Measurements from ENCODE around the gene TCF7. TPM values are rescaled to one million over a fixed set of nuclear protein-coding genes. Genes with fewer than 3 reads are reported as not detected.
A peak's percentile ranks its signal among the peaks of the same experiment; 100 is the strongest.

The TCF7 gene
- total RNA-seq, 4 donors from 2014 or later: 1.0 to 4.3 (median 2.4) TPM; not detected in 1

DNA sequence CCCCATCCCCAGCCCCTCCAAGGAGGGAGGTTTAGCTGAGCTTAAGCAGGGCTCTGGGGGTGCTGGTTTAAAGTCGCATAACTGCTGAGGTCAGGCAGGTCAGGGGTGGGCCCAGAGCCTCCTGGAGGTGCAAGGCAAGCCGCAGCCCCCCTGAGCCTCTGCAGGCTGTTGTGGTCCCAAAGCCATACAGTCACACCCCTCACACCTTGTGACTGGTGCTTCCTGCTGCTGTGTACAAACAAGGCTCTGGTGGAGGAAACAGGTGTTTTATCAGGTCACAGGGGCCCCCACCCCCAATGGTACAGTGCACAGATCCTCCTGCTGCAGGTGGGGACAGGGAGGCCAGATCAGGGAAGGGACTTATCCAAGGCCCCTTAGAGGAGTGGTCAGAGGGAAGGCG, 8.0 kb downstream of the TCF7 start:
- Histone ChIP-seq H3K4me1 (peaks cover 0 to 8% of the 10 kb centered on the region in 2 donors), H3K27ac (no peak overlapping the region), H3K4me3 (no peak overlapping the region)

DNA sequence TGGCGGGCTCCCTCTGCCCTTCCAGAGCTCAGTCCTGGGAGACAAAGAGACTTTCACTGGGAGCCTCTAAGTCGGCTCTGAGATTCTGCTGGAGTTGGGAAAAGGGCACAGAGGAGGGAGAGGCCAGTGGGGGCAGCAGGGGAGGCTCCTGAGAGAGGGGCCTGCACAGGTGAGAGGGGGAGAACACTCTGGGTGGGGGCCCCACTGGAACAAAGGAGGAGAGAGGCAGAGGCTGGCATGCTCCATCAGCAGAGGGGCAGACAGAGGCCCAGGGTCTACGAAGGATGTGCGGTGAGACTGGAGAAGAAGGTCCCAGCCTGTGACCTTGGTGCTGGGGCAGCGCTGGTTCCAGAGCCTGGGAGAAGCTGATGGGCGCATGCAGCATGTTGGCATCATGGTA, 8.9 kb downstream of the TCF7 start:
- TF ChIP-seq, protein P1, sequence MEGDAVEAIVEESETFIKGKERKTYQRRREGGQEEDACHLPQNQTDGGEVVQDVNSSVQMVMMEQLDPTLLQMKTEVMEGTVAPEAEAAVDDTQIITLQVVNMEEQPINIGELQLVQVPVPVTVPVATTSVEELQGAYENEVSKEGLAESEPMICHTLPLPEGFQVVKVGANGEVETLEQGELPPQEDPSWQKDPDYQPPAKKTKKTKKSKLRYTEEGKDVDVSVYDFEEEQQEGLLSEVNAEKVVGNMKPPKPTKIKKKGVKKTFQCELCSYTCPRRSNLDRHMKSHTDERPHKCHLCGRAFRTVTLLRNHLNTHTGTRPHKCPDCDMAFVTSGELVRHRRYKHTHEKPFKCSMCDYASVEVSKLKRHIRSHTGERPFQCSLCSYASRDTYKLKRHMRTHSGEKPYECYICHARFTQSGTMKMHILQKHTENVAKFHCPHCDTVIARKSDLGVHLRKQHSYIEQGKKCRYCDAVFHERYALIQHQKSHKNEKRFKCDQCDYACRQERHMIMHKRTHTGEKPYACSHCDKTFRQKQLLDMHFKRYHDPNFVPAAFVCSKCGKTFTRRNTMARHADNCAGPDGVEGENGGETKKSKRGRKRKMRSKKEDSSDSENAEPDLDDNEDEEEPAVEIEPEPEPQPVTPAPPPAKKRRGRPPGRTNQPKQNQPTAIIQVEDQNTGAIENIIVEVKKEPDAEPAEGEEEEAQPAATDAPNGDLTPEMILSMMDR (IDR thresholded peaks at IDR 0.05): no peak
- no peak for TF ChIP-seq POLR2A (IDR thresholded peaks at IDR 0.05)
- Histone ChIP-seq H3K27ac (no peak overlapping the region), H3K4me1 (peaks cover 0 to 8% of the 10 kb centered on the region in 2 donors), H3K36me3 (no peaks in the 10 kb centered on the region), H3K27me3 (no peaks in the 10 kb centered on the region), H3K4me3 (no peak overlapping the region), H3K9me3 (no peaks in the 10 kb centered on the region)
- no peak for DNase-seq
- intact Hi-C loops (cut with DNase I; ENCODE audit: low total_unique reads): no loop called here

More for the DNA sequence above, 8.0 kb downstream of the TCF7 start:
- H3K36me3 ChIP-seq: no peaks in the 10 kb centered on the region
- intact Hi-C loops (cut with DNase I; ENCODE audit: low total_unique reads): no loop called here
- TF ChIP-seq, protein P1 (IDR thresholded peaks at IDR 0.05): no peak
- no peak for TF ChIP-seq POLR2A (IDR thresholded peaks at IDR 0.05)
- H3K9me3 ChIP-seq: no peaks in the 10 kb centered on the region
- no peak for DNase-seq
- no peaks in the 10 kb centered on the region for H3K27me3 ChIP-seq

DNA sequence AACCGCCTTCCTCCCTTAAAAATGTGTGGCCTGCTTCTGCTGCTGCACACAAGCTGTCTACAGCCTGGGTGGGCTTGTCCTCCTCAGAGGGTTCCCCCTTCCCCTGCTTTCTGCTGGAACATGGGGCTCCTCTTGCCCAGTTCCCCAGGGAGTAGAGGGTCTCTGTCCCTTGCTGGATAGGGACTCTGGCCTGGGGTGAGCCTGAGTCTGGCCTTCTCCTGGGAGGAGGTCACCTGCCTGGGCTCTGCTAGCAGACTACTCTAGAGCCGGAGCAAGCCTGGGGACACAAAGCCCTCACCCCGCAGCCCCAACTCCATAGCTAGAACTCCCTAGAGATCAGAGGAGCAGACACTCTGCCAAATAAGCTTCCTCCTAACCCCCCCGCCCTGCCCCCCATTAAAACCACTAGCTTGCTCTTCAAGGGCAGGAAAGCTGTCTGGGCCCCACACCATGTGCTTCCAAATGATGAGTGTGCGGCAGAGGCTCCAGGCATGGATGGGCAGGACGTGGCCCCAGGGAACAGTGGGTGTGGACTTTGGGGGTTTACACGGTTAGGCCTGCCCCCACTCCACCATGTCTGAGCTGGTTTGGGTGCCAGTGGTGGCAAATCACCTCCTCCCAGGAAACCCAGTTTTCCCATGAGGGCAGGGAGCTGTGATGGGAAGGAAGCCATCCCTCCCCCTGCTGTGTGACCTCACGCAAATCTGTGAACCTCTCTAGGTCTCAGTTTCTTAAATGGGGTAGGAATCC, 10.0 kb downstream of the TCF7 start:
- Histone ChIP-seq H3K9me3 (no peaks in the 10 kb centered on the region), H3K27ac (peak overlapping the region in 1 of 2 donors; percentile 27), H3K4me3 (no peak overlapping the region), H3K27me3 (no peaks in the 10 kb centered on the region), H3K4me1 (peaks cover 0 to 8% of the 10 kb centered on the region in 2 donors), H3K36me3 (no peaks in the 10 kb centered on the region)
- intact Hi-C loops (cut with DNase I; ENCODE audit: low total_unique reads): no loop called here
- TF ChIP-seq, protein P1 (IDR thresholded peaks at IDR 0.05): no peak
- TF ChIP-seq POLR2A (IDR thresholded peaks at IDR 0.05): no peak
- no peak for DNase-seq

DNA sequence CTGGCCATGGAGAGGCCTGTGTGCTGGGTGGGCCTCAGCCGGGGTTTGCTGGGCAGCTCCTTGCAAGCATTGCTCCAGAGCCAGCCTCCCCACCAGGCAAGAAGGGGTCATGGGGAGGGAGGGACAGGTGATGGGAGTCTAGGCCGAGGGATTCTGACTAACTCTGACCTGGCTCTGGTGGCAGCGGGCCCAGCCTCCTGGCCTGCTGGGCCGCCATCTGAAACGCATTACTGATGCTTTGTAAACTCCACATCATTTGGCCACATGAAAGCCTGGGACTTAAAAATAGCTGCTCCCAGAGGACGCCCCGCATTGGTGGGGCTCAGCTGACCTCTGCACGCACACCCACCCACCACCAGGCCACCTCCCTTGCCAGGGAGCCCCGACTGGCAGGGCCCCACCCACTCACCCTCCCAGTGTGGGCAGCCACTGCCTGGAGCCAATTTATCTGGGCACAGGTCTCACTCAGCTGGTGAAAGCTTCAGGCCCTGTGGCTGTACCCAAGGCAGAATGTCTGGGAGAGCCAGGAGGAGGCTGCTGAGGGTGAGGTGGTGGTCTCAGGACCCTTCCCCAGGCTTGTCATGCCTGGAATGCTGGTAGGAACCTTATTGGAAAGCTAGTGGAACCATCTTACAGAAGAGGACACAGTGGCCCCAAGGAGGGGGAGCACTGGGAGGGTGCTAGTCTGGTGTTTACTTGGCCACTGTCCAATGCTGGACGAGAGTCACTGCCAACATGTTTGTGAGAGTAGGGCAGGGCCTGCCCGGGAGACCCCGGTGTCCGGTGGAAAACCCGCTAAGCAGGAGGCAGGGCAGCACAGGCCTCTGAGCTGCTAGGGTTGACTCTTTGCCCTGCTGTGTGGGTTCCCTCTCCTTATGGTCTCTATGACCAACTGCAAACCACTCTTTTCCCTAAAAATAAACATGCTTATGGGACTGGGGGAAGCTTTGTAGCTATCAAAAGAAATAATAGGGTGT, 10.8 kb downstream of the TCF7 start:
- TF ChIP-seq, protein P1 (IDR thresholded peaks at IDR 0.05): no peak
- no peak for TF ChIP-seq POLR2A (IDR thresholded peaks at IDR 0.05)
- Histone ChIP-seq H3K9me3 (no peaks in the 10 kb centered on the region), H3K4me3 (no peak overlapping the region), H3K4me1 (peaks cover 0 to 8% of the 10 kb centered on the region in 2 donors), H3K36me3 (no peaks in the 10 kb centered on the region), H3K27ac (peak overlapping the region; percentile 2 to 27), H3K27me3 (no peaks in the 10 kb centered on the region)
- intact Hi-C loops (cut with DNase I; ENCODE audit: low total_unique reads): no loop called here
- peak; percentile 49 to 62 for DNase-seq

All from uterus (tissue), 4 donors.